OCI-LY7 (cell line): ENCODE results near the gene GLRA3.

Source experiments
- EZH2phosphoT487 ChIP-seq: fragments of 200-600 bp; sonication (generic); IDR thresholded peaks from 2 replicates; pipeline ENCODE4 v1.6.1; 2018; ENCODE audit warnings: low read depth, borderline replicate concordance, mild to moderate bottlenecking, mixed run types, antibody characterized with exemption, low read length, moderate library complexity, mixed read lengths
- TF ChIP-seq, protein P1 (sequence below): fragments of 200-600 bp; sonication (generic); conservative IDR thresholded peaks from 2 replicates; pipeline ENCODE4 v1.5.1; 2014; ENCODE audit warnings: mild to moderate bottlenecking, antibody characterized with exemption, low read length, moderate library complexity, mixed read lengths

- TF ChIP-seq, protein P1, sequence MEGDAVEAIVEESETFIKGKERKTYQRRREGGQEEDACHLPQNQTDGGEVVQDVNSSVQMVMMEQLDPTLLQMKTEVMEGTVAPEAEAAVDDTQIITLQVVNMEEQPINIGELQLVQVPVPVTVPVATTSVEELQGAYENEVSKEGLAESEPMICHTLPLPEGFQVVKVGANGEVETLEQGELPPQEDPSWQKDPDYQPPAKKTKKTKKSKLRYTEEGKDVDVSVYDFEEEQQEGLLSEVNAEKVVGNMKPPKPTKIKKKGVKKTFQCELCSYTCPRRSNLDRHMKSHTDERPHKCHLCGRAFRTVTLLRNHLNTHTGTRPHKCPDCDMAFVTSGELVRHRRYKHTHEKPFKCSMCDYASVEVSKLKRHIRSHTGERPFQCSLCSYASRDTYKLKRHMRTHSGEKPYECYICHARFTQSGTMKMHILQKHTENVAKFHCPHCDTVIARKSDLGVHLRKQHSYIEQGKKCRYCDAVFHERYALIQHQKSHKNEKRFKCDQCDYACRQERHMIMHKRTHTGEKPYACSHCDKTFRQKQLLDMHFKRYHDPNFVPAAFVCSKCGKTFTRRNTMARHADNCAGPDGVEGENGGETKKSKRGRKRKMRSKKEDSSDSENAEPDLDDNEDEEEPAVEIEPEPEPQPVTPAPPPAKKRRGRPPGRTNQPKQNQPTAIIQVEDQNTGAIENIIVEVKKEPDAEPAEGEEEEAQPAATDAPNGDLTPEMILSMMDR, result no peak
- no peak for TF ChIP-seq EZH2phosphoT487
Observed at GRCh38 chr4:174686826-174687225, 142.2 kb downstream of the GLRA3 start.
